Measurements from ENCODE around the gene RESF1. TPM values are rescaled to one million over a fixed set of nuclear protein-coding genes. Genes with fewer than 3 reads are reported as not detected.

The RESF1 gene
- total and polyA plus RNA-seq, 10 of the 15 experiments (the other 5 are each of a cell fraction or from before 2014, with no cell fraction given): 18.9 to 81.8 (median 39.7) TPM

- Histone ChIP-seq H3K4me1 (ENCODE audit: control insufficient read depth, insufficient read depth, low read length) (peaks cover 11% of the 10 kb centered on the region; the same call in 1 of the 2 replicates), H3K36me3 (ENCODE audit: control insufficient read depth in 2 of 2, insufficient read depth in 2 of 2, low read length in 1 of 2) (no peaks in the 10 kb centered on the region), H3K9ac (ENCODE audit: control insufficient read depth, insufficient read depth, low read length) (peak overlapping the region; percentile 51; the same call in 1 of the 2 replicates), H2AFZ (ENCODE audit: control insufficient read depth, low read depth, low read length) (no peak overlapping the region), H3K27me3 (replicated peaks in 1 of 2; ENCODE audit: control insufficient read depth in 2 of 2, insufficient read depth in 2 of 2, low read length in 1 of 2) (no peaks in the 10 kb centered on the region), H3K27ac (ENCODE audit: control insufficient read depth, insufficient read depth) (peak overlapping the region; percentile 76), H3K79me2 (ENCODE audit: control insufficient read depth, insufficient read depth, low read length) (no peaks in the 10 kb centered on the region), H3K4me3 (peak overlapping the region; percentile 35; the same call in 1 of the 2 replicates), H3K9me3 (replicated peaks; ENCODE audit: control insufficient read depth, insufficient read depth, low read length) (peaks cover 10% of the 10 kb centered on the region), H3K4me2 (ENCODE audit: control insufficient read depth, insufficient read depth) (peak overlapping the region; percentile 28; the same call in 1 of the 2 replicates), H4K20me1 (ENCODE audit: control insufficient read depth, insufficient read depth) (no peaks in the 10 kb centered on the region)
- 49% methylated on average over 5 of the region's 5 CpGs for WGBS (ENCODE audit: insufficient coverage, insufficient replicate concordance, low lambda C conversion rate, missing lambda C conversion rate)
- in situ Hi-C loops (cut with MboI): no loop called here
- POLR2A ChIA-PET: interaction anchor here (0.6 to 0.8 kb wide), 3 partner anchors 12 to 566 kb away, joined by 3 to 4 read pairs (median 4); no protein-coding TSS in a partner anchor
- RAD21 ChIA-PET (ENCODE audit: unreplicated experiment): interaction anchor here (0.6 to 1.3 kb wide), 4 partner anchors 50 to 206 kb away, joined by 3 to 5 read pairs (median 3); no protein-coding TSS in a partner anchor
- peak; percentile 24; the same call in 1 of the 2 replicates for TF ChIP-seq RUNX3 (IDR thresholded peaks at IDR 0.05; ENCODE audit: low read length)
- no peak for TF ChIP-seq EED (IDR thresholded peaks at IDR 0.05; ENCODE audit: low read depth)
- peak in 1 of 2 experiments; percentile 65; a peak in 1 of 4 replicates for TF ChIP-seq SRF (IDR thresholded peaks at IDR 0.05; ENCODE audit: low read depth in 2 of 2, low read length in 2 of 2)
- ATAC-seq: peak; percentile 57
- intact Hi-C loops (cut with micrococcal nuclease; ENCODE audit: unreplicated experiment): no loop called here
- no peak for FAIRE-seq
- DNase-seq (ENCODE audit: low read depth, low spot score): no peak
- SMC1A ChIA-PET (ENCODE audit: uncharacterized antibody, unreplicated experiment): interaction anchor here (0.7 to 1.5 kb wide), 7 partner anchors 11 to 383 kb away, joined by 3 to 7 read pairs (median 4); no protein-coding TSS in a partner anchor
- BruUV-seq (replicated peaks): no TSS peak
- CTCF ChIA-PET: interaction anchor here (0.9 to 1.1 kb wide), 3 partner anchors 33 to 276 kb away, joined by 3 read pairs; no protein-coding TSS in a partner anchor
Observed at GRCh38 chr12:31929027-31929526, 30.1 kb upstream of the RESF1 start.

DNA sequence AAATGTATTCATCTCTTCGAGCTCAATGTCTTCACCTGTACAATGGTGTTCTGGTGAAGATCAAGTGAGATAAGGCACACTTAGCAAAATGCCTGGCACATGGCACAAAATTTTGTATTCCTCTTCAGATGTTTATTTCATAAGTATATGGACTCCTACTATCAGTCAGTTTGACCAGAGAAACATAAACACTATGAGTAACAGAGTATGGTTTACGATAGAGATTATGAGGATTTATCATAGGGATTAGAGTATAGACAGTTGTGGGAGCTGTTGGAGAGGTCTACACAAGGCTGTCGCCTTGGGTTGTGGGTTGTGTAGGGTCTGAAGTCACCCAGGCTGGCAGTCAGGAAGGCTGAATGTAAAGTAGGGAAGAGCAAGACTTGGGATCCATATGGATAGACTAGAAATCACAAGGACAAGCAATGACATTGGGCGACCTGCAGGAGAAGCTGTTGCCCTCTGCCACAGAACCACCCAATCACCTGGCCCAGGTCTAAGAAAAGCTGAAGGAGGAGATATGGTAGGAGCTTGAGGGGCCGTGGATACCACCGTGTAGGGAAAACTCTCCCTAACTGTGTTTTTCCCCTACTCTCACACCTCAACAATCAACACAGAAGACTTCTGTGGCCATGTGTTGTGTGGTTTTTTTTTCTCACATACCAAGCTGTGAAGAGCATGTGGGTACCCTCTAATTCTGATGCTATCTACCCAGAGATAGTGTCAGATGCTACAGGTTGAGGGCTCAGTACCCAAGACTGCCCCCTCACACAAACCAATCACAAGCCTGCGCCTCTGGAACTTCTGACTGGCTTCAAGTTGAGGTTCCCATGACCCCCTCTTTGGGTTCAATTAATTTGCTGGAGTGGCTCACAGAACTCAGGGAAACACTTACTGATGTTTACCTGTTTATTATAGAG lies 27.2 kb upstream of the RESF1 start:
- ATAC-seq (no peak), FAIRE-seq (no peak), DNase-seq (ENCODE audit: low read depth, low spot score) (no peak)
- H4K20me1 ChIP-seq (ENCODE audit: control insufficient read depth, insufficient read depth): no peaks in the 10 kb centered on the region
- H3K4me2 ChIP-seq (ENCODE audit: control insufficient read depth, insufficient read depth): no peak overlapping the region
- H3K4me1 ChIP-seq (ENCODE audit: control insufficient read depth, insufficient read depth, low read length): peaks cover 11% of the 10 kb centered on the region; the same call in 1 of the 2 replicates
- H3K9ac ChIP-seq (ENCODE audit: control insufficient read depth, insufficient read depth, low read length): no peak overlapping the region
- RAD21 ChIA-PET (ENCODE audit: unreplicated experiment): no interaction called here
- 89% methylated on average over 7 of the region's 7 CpGs for WGBS (ENCODE audit: insufficient coverage, insufficient replicate concordance, low lambda C conversion rate, missing lambda C conversion rate)
- H3K27me3 ChIP-seq (replicated peaks in 1 of 2; ENCODE audit: control insufficient read depth in 2 of 2, insufficient read depth in 2 of 2, low read length in 1 of 2): no peaks in the 10 kb centered on the region
- no peak overlapping the region for H3K4me3 ChIP-seq
- in situ Hi-C loops (cut with MboI): no loop called here
- no peak for TF ChIP-seq KLF5 (IDR thresholded peaks at IDR 0.05; ENCODE audit: partially characterized antibody)
- TF ChIP-seq ZZZ3 (IDR thresholded peaks at IDR 0.05; ENCODE audit: control insufficient read depth, insufficient read length, low read depth): no peak
- TF ChIP-seq CTCF (IDR thresholded peaks at IDR 0.05 in 2 of 3, conservative IDR thresholded peaks at IDR 0.05 in 1 of 3; ENCODE audit: control insufficient read depth in 2 of 3, extremely low read depth in 1 of 3, insufficient read depth in 1 of 3, low read depth in 3 of 3, low read length in 3 of 3): 0 out of 6 replicates have a peak, but pooled peaks of 1 of the 3 experiments have one; percentile 3
- intact Hi-C loops (cut with micrococcal nuclease; ENCODE audit: unreplicated experiment): no loop called here
- CTCF ChIA-PET: interaction anchor here (0.6 to 0.9 kb wide), 2 partner anchors 123 to 368 kb away, joined by 3 to 4 read pairs; no protein-coding TSS in a partner anchor
- H2AFZ ChIP-seq (ENCODE audit: control insufficient read depth, low read depth, low read length): no peak overlapping the region
- POLR2A ChIA-PET: interaction anchor here (0.6 kb wide), 1 partner anchor 124 kb away, joined by 3 read pairs; no protein-coding TSS in a partner anchor
- SMC1A ChIA-PET (ENCODE audit: uncharacterized antibody, unreplicated experiment): interaction anchor here (0.8 to 1.0 kb wide), 2 partner anchors 13 to 27 kb away, joined by 3 to 4 read pairs; partner anchors contain the start of gene RESF1
- H3K36me3 ChIP-seq (ENCODE audit: control insufficient read depth in 2 of 2, insufficient read depth in 2 of 2, low read length in 1 of 2): no peaks in the 10 kb centered on the region
- H3K9me3 ChIP-seq (replicated peaks; ENCODE audit: control insufficient read depth, insufficient read depth, low read length): peaks cover 10% of the 10 kb centered on the region; the same call in 2 of the 3 replicates
- H3K79me2 ChIP-seq (ENCODE audit: control insufficient read depth, insufficient read depth, low read length): no peaks in the 10 kb centered on the region
- BruUV-seq (replicated peaks): no TSS peak
- H3K27ac ChIP-seq (ENCODE audit: control insufficient read depth, insufficient read depth): no peak overlapping the region

All from GM12878 (cell line).